ENCODE results near the gene SRF. TPM values are rescaled to one million over a fixed set of nuclear protein-coding genes. Genes with fewer than 3 reads are reported as not detected.

SRF gene
- total and polyA plus RNA-seq, 2 of the 4 experiments (the other 2 are of a cell fraction): 20.6 to 56.3 TPM

DNA sequence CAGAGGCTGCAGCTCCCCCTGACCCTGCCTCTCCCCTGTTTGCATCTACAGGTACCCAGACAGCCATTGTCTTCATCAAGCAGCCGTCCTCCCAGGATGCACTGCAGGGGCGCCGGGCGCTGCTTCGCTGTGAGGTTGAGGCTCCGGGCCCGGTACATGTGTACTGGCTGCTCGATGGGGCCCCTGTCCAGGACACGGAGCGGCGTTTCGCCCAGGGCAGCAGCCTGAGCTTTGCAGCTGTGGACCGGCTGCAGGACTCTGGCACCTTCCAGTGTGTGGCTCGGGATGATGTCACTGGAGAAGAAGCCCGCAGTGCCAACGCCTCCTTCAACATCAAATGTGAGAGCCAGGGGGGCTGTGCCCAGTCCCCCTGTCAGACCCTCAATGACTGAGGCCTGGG is 42.1 kb upstream of the SRF start:
- Histone ChIP-seq H3K9me1 (ENCODE audit: insufficient read depth, low read length) (peaks cover 17% of the 10 kb centered on the region), H4K8ac (ENCODE audit: low read depth in 2 of 2, low read length in 2 of 2) (no peak overlapping the region), H2BK120ac (ENCODE audit: low read depth, low read length) (no peak overlapping the region), H2BK5ac (ENCODE audit: low read depth, low read length, poor library complexity, severe bottlenecking) (no peak overlapping the region), H3K27me3 (ENCODE audit: control insufficient read depth, insufficient read depth, low read length) (no peaks in the 10 kb centered on the region), H3K36me3 (ENCODE audit: control insufficient read depth, insufficient read depth, low read length) (peaks cover 27% of the 10 kb centered on the region), H2AFZ (replicated peaks; ENCODE audit: low read length, poor library complexity) (peak overlapping the region; percentile 1), H3K18ac (ENCODE audit: low read depth, low read length) (no peak overlapping the region), H3K4me1 (ENCODE audit: control insufficient read depth, insufficient read depth, low read length) (peaks cover 33% of the 10 kb centered on the region), H2AK5ac (ENCODE audit: low read depth, low read length) (no peak overlapping the region), H3K56ac (ENCODE audit: extremely low read depth, insufficient read depth, low read length) (no peak overlapping the region), H3K4me2 (ENCODE audit: low read depth, low read length) (no peak overlapping the region), H3K14ac (replicated peaks; ENCODE audit: low read depth, low read length) (no peak overlapping the region), H3K23ac (ENCODE audit: low read depth, low read length) (no peak overlapping the region), H3K27ac (ENCODE audit: insufficient read depth, low read length) (no peak overlapping the region), H3K79me1 (ENCODE audit: low read depth in 1 of 2, low read length in 2 of 2) (peaks cover 31 to 64% of the 10 kb centered on the region in 2 experiments), H3K9me3 (ENCODE audit: control insufficient read depth, insufficient read depth, low read length) (no peaks in the 10 kb centered on the region), H3K4ac (ENCODE audit: low read depth, low read length) (0 out of 2 replicates have a peak overlapping the region, but pooled peaks have one; percentile 17), H2BK20ac (ENCODE audit: low read depth, low read length) (no peak overlapping the region), H4K20me1 (ENCODE audit: insufficient read depth, low read length) (peaks cover 56% of the 10 kb centered on the region), H4K5ac (ENCODE audit: low read depth, low read length) (no peak overlapping the region), H2AK9ac (replicated peaks; ENCODE audit: low read depth, low read length, poor library complexity) (peak overlapping the region; percentile 70), H3K9ac (ENCODE audit: low read depth, low read length) (no peak overlapping the region), H4K91ac (ENCODE audit: insufficient read depth, low read depth, low read length) (no peak overlapping the region), H3K4me3 (ENCODE audit: insufficient read depth, low read depth, low read length) (no peak overlapping the region), H2BK15ac (ENCODE audit: low read depth, low read length) (no peak overlapping the region)
- dilution Hi-C loops (cut with HindIII; ENCODE audit: low sequenced_read_pairs, unreplicated experiment) (no loop called here), intact Hi-C loops (cut with micrococcal nuclease) (loop anchor here (1.0 kb wide), 2 partner anchors 59 to 228 kb away; no protein-coding TSS in a partner anchor), in situ Hi-C loops (cut with MboI; ENCODE audit: low sequenced_read_pairs) (loop anchor here (5.0 kb wide), 1 partner anchor 52 kb away; the partner anchor contains the start of gene PTK7)
- no TSS peak for BruUV-seq (replicated peaks)
- ChIA-PET CTCF (interaction anchor here (0.8 to 1.2 kb wide), 2 partner anchors 57 to 59 kb away, joined by 3 to 4 read pairs; no protein-coding TSS in a partner anchor), POLR2A (ENCODE audit: unreplicated experiment) (no interaction called here)
- no peak for DNase-seq
- TF ChIP-seq MAFK (IDR thresholded peaks at IDR 0.05; ENCODE audit: low read depth, low read length) (no peak), NFE2L2 (IDR thresholded peaks at IDR 0.05; ENCODE audit: low read depth, low read length) (no peak), CHD1 (IDR thresholded peaks at IDR 0.05; ENCODE audit: low read depth, low read length) (no peak), MAZ (IDR thresholded peaks at IDR 0.05; ENCODE audit: borderline replicate concordance, low read depth, low read length) (no peak), CEBPB (IDR thresholded peaks at IDR 0.05; ENCODE audit: low read depth, low read length) (no peak), RFX5 (IDR thresholded peaks at IDR 0.05; ENCODE audit: low read depth, low read length) (no peak), RAD21 (IDR thresholded peaks at IDR 0.05; ENCODE audit: low read length) (no peak), POLR2A (IDR thresholded peaks at IDR 0.05; ENCODE audit: low read depth, low read length) (no peak), RCOR1 (IDR thresholded peaks at IDR 0.05; ENCODE audit: insufficient replicate concordance, low read length) (no peak)
- TF ChIP-seq, protein P1, sequence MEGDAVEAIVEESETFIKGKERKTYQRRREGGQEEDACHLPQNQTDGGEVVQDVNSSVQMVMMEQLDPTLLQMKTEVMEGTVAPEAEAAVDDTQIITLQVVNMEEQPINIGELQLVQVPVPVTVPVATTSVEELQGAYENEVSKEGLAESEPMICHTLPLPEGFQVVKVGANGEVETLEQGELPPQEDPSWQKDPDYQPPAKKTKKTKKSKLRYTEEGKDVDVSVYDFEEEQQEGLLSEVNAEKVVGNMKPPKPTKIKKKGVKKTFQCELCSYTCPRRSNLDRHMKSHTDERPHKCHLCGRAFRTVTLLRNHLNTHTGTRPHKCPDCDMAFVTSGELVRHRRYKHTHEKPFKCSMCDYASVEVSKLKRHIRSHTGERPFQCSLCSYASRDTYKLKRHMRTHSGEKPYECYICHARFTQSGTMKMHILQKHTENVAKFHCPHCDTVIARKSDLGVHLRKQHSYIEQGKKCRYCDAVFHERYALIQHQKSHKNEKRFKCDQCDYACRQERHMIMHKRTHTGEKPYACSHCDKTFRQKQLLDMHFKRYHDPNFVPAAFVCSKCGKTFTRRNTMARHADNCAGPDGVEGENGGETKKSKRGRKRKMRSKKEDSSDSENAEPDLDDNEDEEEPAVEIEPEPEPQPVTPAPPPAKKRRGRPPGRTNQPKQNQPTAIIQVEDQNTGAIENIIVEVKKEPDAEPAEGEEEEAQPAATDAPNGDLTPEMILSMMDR (conservative IDR thresholded peaks at IDR 0.05; ENCODE audit: low read depth, low read length): no peak
- TF ChIP-seq, protein P2, sequence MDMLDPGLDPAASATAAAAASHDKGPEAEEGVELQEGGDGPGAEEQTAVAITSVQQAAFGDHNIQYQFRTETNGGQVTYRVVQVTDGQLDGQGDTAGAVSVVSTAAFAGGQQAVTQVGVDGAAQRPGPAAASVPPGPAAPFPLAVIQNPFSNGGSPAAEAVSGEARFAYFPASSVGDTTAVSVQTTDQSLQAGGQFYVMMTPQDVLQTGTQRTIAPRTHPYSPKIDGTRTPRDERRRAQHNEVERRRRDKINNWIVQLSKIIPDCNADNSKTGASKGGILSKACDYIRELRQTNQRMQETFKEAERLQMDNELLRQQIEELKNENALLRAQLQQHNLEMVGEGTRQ (IDR thresholded peaks at IDR 0.05; ENCODE audit: low read depth, low read length): no peak
- TF ChIP-seq, protein P3, sequence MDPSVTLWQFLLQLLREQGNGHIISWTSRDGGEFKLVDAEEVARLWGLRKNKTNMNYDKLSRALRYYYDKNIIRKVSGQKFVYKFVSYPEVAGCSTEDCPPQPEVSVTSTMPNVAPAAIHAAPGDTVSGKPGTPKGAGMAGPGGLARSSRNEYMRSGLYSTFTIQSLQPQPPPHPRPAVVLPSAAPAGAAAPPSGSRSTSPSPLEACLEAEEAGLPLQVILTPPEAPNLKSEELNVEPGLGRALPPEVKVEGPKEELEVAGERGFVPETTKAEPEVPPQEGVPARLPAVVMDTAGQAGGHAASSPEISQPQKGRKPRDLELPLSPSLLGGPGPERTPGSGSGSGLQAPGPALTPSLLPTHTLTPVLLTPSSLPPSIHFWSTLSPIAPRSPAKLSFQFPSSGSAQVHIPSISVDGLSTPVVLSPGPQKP (IDR thresholded peaks at IDR 0.05; ENCODE audit: borderline replicate concordance, low read depth, low read length): no peak
- peak; percentile 10; the same call in 1 of the 2 replicates for ATAC-seq (ENCODE audit: low read depth)
- 65% methylated on average over 8 of the region's 16 CpGs; no CpG with 5 or more reads in 1 of the 2 experiments for WGBS, 2 experiments (ENCODE audit: extremely low coverage in 2 of 2, insufficient read length in 1 of 2)

Measured in IMR-90 (cell line).